ENCODE results near the gene ZNF804B.

The ZNF804B gene

GRCh38 chr7:89085580-89085979 lies 326.1 kb downstream of the ZNF804B start:
- no peak for ATAC-seq
- TF ChIP-seq RARB (CRISPR knock-in tag; IDR thresholded peaks at IDR 0.05) (no peak), PATZ1 (CRISPR knock-in tag; IDR thresholded peaks at IDR 0.05; ENCODE audit: borderline replicate concordance) (no peak), PPARA (CRISPR knock-in tag; IDR thresholded peaks at IDR 0.05; ENCODE audit: borderline replicate concordance) (no peak), GLIS3 (CRISPR knock-in tag; IDR thresholded peaks at IDR 0.05) (no peak), ZNF8 (CRISPR knock-in tag; IDR thresholded peaks at IDR 0.05) (no peak), ZFP30 (CRISPR knock-in tag; IDR thresholded peaks at IDR 0.05) (no peak), ISL1 (CRISPR knock-in tag; IDR thresholded peaks at IDR 0.05) (peak; percentile 56; the same call in 1 of the 2 replicates), SNAI2 (CRISPR knock-in tag; IDR thresholded peaks at IDR 0.05) (no peak), CSDC2 (CRISPR knock-in tag; IDR thresholded peaks at IDR 0.05) (no peak), CSRNP3 (CRISPR knock-in tag; IDR thresholded peaks at IDR 0.05) (no peak), ZFP3 (CRISPR knock-in tag; IDR thresholded peaks at IDR 0.05) (no peak), ZNF70 (CRISPR knock-in tag; IDR thresholded peaks at IDR 0.05) (no peak), OSR1 (CRISPR knock-in tag; IDR thresholded peaks at IDR 0.05) (no peak), CREB5 (CRISPR knock-in tag; IDR thresholded peaks at IDR 0.05; ENCODE audit: low read depth) (no peak), ZNF565 (CRISPR knock-in tag; conservative IDR thresholded peaks at IDR 0.05; ENCODE audit: low read depth) (no peak), TSHZ2 (CRISPR knock-in tag; IDR thresholded peaks at IDR 0.05) (0 out of 2 replicates have a peak, but pooled peaks have one; percentile 51), ESRRG (CRISPR knock-in tag; IDR thresholded peaks at IDR 0.05) (no peak), TCF4 (CRISPR knock-in tag; IDR thresholded peaks at IDR 0.05; ENCODE audit: borderline replicate concordance) (peak; percentile 47; the same call in 1 of the 2 replicates), POU6F1 (CRISPR knock-in tag; IDR thresholded peaks at IDR 0.05; ENCODE audit: borderline replicate concordance, low read depth) (no peak), ZC3H10 (CRISPR knock-in tag; IDR thresholded peaks at IDR 0.05) (no peak), BACH2 (CRISPR knock-in tag; IDR thresholded peaks at IDR 0.05; ENCODE audit: borderline replicate concordance) (no peak), ARNTL (CRISPR knock-in tag; IDR thresholded peaks at IDR 0.05; ENCODE audit: borderline replicate concordance, low read depth) (no peak)

- TF ChIP-seq TCF4 (CRISPR knock-in tag; IDR thresholded peaks at IDR 0.05; ENCODE audit: borderline replicate concordance) (no peak), CSRNP3 (CRISPR knock-in tag; IDR thresholded peaks at IDR 0.05) (no peak), BACH2 (CRISPR knock-in tag; IDR thresholded peaks at IDR 0.05; ENCODE audit: borderline replicate concordance) (no peak), GLIS3 (CRISPR knock-in tag; IDR thresholded peaks at IDR 0.05) (no peak), ZC3H10 (CRISPR knock-in tag; IDR thresholded peaks at IDR 0.05) (no peak), ESRRG (CRISPR knock-in tag; IDR thresholded peaks at IDR 0.05) (no peak), RARB (CRISPR knock-in tag; IDR thresholded peaks at IDR 0.05) (no peak), CSDC2 (CRISPR knock-in tag; IDR thresholded peaks at IDR 0.05) (no peak), CREB5 (CRISPR knock-in tag; IDR thresholded peaks at IDR 0.05; ENCODE audit: low read depth) (no peak), ARNTL (CRISPR knock-in tag; IDR thresholded peaks at IDR 0.05; ENCODE audit: borderline replicate concordance, low read depth) (no peak), ZFP3 (CRISPR knock-in tag; IDR thresholded peaks at IDR 0.05) (no peak), ZNF565 (CRISPR knock-in tag; conservative IDR thresholded peaks at IDR 0.05; ENCODE audit: low read depth) (no peak), SNAI2 (CRISPR knock-in tag; IDR thresholded peaks at IDR 0.05) (no peak), ZNF70 (CRISPR knock-in tag; IDR thresholded peaks at IDR 0.05) (no peak), PPARA (CRISPR knock-in tag; IDR thresholded peaks at IDR 0.05; ENCODE audit: borderline replicate concordance) (no peak), ZFP30 (CRISPR knock-in tag; IDR thresholded peaks at IDR 0.05) (no peak), ZNF8 (CRISPR knock-in tag; IDR thresholded peaks at IDR 0.05) (no peak), PATZ1 (CRISPR knock-in tag; IDR thresholded peaks at IDR 0.05; ENCODE audit: borderline replicate concordance) (no peak)
- ATAC-seq, result no peak
These were observed 332.1 kb downstream of the ZNF804B start for GRCh38 chr7:89091550-89091949.

Data from SK-N-SH treated with all-trans-retinoic acid at 6 μM for 48 hours (cell line).